Stimulated activated CD4-positive, alpha-beta T cell treated with anti-CD3 and anti-CD28 coated beads, TNF-alpha, amount 100 ng/mL, for 1 hour (primary cell): ENCODE measurements around the gene STAG1.
"Not testable (repeated sequence)": the region's sequence is repeated elsewhere in the genome, so short reads cannot be mapped to it uniquely, and the experiment has no call there.

ENCODE experiments used
- DNase-seq, 3 donors: peaks; one replicate each; pipeline ENCODE4 v3.0.0-alpha.2; 2020; ENCODE audit warnings: low read depth in 3 of 3, low spot score in 1 of 3

Gene STAG1

GRCh38 chr3:136708333-136708985, 43.7 kb downstream of the STAG1 start:
- no peak for DNase-seq

- DNase-seq, result no peak
These were observed 48.7 kb downstream of the STAG1 start for GRCh38 chr3:136703429-136703828.

GRCh38 chr3:136699271-136699828, 52.8 kb downstream of the STAG1 start:
- DNase-seq, result no peak

GRCh38 chr3:136698361-136698760, 53.8 kb downstream of the STAG1 start:
- DNase-seq, result no peak

- DNase-seq, result no peak
These were observed 55.4 kb downstream of the STAG1 start for GRCh38 chr3:136696797-136697196.

- no peak for DNase-seq
These were observed 57.9 kb downstream of the STAG1 start for GRCh38 chr3:136694321-136694720.

- no peak for DNase-seq
These were observed 61.6 kb downstream of the STAG1 start for GRCh38 chr3:136690599-136690998.

GRCh38 chr3:136685882-136686281, 66.3 kb downstream of the STAG1 start:
- DNase-seq, result no peak

- DNase-seq, result no peak
These were observed 69.4 kb downstream of the STAG1 start for GRCh38 chr3:136682740-136683312.

GRCh38 chr3:136678981-136679380, 73.2 kb downstream of the STAG1 start:
- DNase-seq, result no peak

GRCh38 chr3:136676009-136676408, 76.2 kb downstream of the STAG1 start:
- no peak for DNase-seq

- no peak for DNase-seq
These were observed 76.9 kb downstream of the STAG1 start for GRCh38 chr3:136675150-136675858.

GRCh38 chr3:136672457-136672856, 79.7 kb downstream of the STAG1 start:
- no peak for DNase-seq

GRCh38 chr3:136671921-136672320, 80.3 kb downstream of the STAG1 start:
- DNase-seq, result no peak

- no peak for DNase-seq
These were observed 82.0 kb downstream of the STAG1 start for GRCh38 chr3:136670166-136670565.

GRCh38 chr3:136667081-136667480, 85.1 kb downstream of the STAG1 start:
- DNase-seq, result no peak

GRCh38 chr3:136666301-136666700, 85.9 kb downstream of the STAG1 start:
- DNase-seq, result not testable (repeated sequence)

- DNase-seq, result no peak
These were observed 87.4 kb downstream of the STAG1 start for GRCh38 chr3:136664771-136665170.

GRCh38 chr3:136661282-136661681, 90.9 kb downstream of the STAG1 start:
- DNase-seq, result no peak

- no peak for DNase-seq
These were observed 93.1 kb downstream of the STAG1 start for GRCh38 chr3:136658946-136659682.

GRCh38 chr3:136657526-136657925, 94.7 kb downstream of the STAG1 start:
- DNase-seq, result no peak
